H1 (cell line): ENCODE data around the gene ZNF689. TPM values are rescaled to one million over a fixed set of nuclear protein-coding genes. Genes with fewer than 3 reads are reported as not detected.

Source experiments
- CHD1 ChIP-seq: IDR thresholded peaks from 2 replicates; pipeline ENCODE4 v1.6.1; 2012; ENCODE audit warnings: low read depth, low read length, improper control_type of control experiment
- CHD2 ChIP-seq: IDR thresholded peaks from 2 replicates; pipeline ENCODE4 v1.6.1; 2012; ENCODE audit warnings: low read length, improper control_type of control experiment
- FOSL1 ChIP-seq: IDR thresholded peaks from 2 replicates; pipeline ENCODE4 v1.6.1; 2011; ENCODE audit warnings: mild to moderate bottlenecking, low read depth, low read length, moderate library complexity; ENCODE audit not compliant: insufficient read depth
- HDAC6 ChIP-seq: IDR thresholded peaks from one replicate; pipeline ENCODE4 v1.7.1; 2012; ENCODE audit warnings: low read depth, mild to moderate bottlenecking, inconsistent platforms, low read length, moderate library complexity
- NRF1 ChIP-seq: IDR thresholded peaks from 2 replicates; pipeline ENCODE4 v1.6.1; 2011; ENCODE audit warnings: mild to moderate bottlenecking, low read depth, low read length, improper control_type of control experiment
- SP4 ChIP-seq: IDR thresholded peaks from 2 replicates; pipeline ENCODE4 v1.6.1; 2012; ENCODE audit warnings: low read length, inconsistent platforms
- TAF1 ChIP-seq: IDR thresholded peaks from 2 replicates; pipeline ENCODE4 v1.6.1; 2011; ENCODE audit warnings: mild to moderate bottlenecking, low read depth, low read length
- polyA plus RNA-seq, 7 experiments: library from polyadenylated mRNA; depleted of rRNA in 3 of 7; stranded (reverse) in 5 of 7; unstranded in 2 of 7; fragments of >200 nt in 5 of 7; fragments of 200-250 nt in 2 of 7; gene quantifications; 1 replicate in 5 of 7; 2 replicates in 1 of 7; 4 replicates in 1 of 7; pipeline versions ENCODE4 v1.2.1 to v1.2.3, GENCODE V29; 2011 to 2013; ENCODE audit warnings: missing spikeins in 2 of 7, mixed read lengths in 2 of 7
- total RNA-seq: library from RNA; stranded (reverse); fragmentation: NEBNext Ultra II Directional; extraction: Animal tissue kit (Norgen Biotek cat#: 25700); gene quantifications from 2 replicates; pipeline ENCODE4 v1.2.1, GENCODE V29; 2021

ZNF689 gene
- total and polyA plus RNA-seq, 2 of the 8 experiments (the other 6 are each of a cell fraction or from before 2014, with no cell fraction given) = 14.3 to 15.3 TPM

DNA sequence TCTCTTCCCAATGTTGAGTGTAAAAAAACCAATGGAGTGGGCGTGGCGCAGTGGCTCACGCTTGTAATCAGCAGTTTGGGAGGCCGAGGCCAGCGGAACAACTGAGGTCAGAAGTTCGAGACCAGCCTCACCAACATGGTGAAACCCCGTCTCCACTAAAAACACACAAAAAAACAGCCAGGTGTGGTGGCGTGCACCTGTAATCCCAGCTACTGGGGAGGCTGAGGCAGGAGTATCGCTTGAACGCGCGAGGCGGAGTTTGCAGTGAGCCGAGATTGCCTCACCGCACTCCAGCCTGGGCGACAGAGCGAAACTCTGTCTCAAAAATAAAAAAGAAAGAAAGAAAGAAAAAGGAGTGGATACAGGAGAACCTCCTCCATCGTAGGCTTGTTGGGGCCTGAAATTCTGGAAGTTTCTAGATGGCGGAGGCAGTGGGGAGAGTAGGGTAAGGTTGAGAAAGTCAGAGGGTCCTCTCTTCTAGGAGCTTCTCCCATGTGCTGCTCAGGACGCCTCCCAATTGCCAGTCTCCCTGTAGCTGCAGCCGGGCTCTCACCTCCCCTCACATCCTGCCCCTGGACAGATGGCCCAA lies 51.3 kb downstream of the ZNF689 start (continued):
- TF ChIP-seq TAF1 = no peak
- TF ChIP-seq CHD1 = no peak
- no peak for TF ChIP-seq NRF1
- no peak for TF ChIP-seq CHD2
- TF ChIP-seq HDAC6 = no peak
- no peak for TF ChIP-seq SP4
- no peak for TF ChIP-seq FOSL1
